H1 (cell line): ENCODE data around the gene SEC61B.

Experiments
- CEBPB ChIP-seq: IDR thresholded peaks from 2 replicates; pipeline ENCODE4 v1.6.1; 2012; ENCODE audit warnings: low read depth, low read length
- PHF8 ChIP-seq: fragments of 200-600 bp; sonication (generic); conservative IDR thresholded peaks from 2 replicates; pipeline ENCODE4 v1.7.1; 2012; ENCODE audit warnings: low read depth, mild to moderate bottlenecking, inconsistent platforms, low read length, moderate library complexity
- SAP30 ChIP-seq: fragments of 300-600 bp; sonication (generic); IDR thresholded peaks from 2 replicates; pipeline ENCODE4 v1.7.1; 2012; ENCODE audit warnings: low read length, moderate library complexity, mild to moderate bottlenecking, inconsistent platforms; ENCODE audit not compliant: insufficient read depth, insufficient replicate concordance
- TEAD4 ChIP-seq: IDR thresholded peaks from 2 replicates; pipeline ENCODE4 v1.6.1; 2012; ENCODE audit warnings: low read depth, low read length, inconsistent platforms, mixed read lengths
- TF ChIP-seq, protein P1 (sequence below): IDR thresholded peaks from 2 replicates; pipeline ENCODE4 v1.6.1; 2011; ENCODE audit warnings: low read depth, mild to moderate bottlenecking, low read length; ENCODE audit not compliant: insufficient read depth

DNA sequence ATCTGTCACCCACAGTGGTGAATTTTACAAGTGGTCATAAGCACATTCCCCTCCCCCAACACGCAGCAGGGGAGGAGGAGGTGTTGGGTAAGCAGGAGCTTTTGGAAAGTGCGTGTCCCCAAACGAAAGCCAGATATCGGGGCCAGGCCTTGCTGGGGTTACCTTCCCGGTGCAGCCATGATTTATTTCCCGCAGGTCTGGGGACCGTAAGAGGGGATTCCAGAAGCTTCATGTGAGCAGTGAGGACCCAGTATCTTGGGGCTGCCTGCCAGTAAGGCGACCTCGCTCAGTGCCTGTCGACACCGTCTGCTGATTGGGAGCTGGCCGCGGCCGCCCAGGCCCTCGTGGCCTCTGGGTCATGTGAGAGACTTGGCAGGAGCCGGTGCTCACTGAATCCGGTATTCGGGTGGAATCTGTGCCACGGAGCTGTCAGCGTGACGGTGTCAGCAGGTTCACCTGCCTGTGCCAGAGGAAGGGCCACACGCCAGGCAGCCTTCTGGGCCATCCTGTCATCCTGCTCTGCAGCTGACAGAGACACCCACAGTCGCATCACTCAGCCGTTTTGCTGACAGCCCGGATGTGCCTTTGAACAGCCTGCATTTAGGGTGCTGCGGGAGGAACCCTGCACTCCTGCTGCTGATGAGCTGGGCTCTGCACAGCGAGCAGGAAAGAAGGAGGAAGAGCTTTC, 37.3 kb downstream of the SEC61B start:
- TF ChIP-seq TEAD4 (no peak), PHF8 (no peak), CEBPB (no peak), SAP30 (no peak)
- TF ChIP-seq, protein P1, sequence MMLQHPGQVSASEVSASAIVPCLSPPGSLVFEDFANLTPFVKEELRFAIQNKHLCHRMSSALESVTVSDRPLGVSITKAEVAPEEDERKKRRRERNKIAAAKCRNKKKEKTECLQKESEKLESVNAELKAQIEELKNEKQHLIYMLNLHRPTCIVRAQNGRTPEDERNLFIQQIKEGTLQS = no peak
